ENCODE measurements around the gene THBD.

THBD gene

GRCh38 chr20:23084282-23084844 is 34.9 kb upstream of the THBD start:
- DNase-seq, result no peak

GRCh38 chr20:23083553-23084220 is 34.2 kb upstream of the THBD start:
- no peak for DNase-seq

- DNase-seq, result no peak
Measured at GRCh38 chr20:23082846-23083552, 33.5 kb upstream of the THBD start.

- DNase-seq, result no peak
Measured at GRCh38 chr20:23081263-23081819, 31.9 kb upstream of the THBD start.

- DNase-seq, result no peak
Measured at GRCh38 chr20:23080521-23080920, 31.0 kb upstream of the THBD start.

GRCh38 chr20:23079926-23080325 is 30.5 kb upstream of the THBD start:
- no peak for DNase-seq

- DNase-seq, result no peak
Measured at GRCh38 chr20:23079016-23079351, 29.5 kb upstream of the THBD start.

GRCh38 chr20:23078351-23079015 is 29.0 kb upstream of the THBD start:
- no peak for DNase-seq

GRCh38 chr20:23077277-23077676 is 27.8 kb upstream of the THBD start:
- no peak for DNase-seq

GRCh38 chr20:23074052-23074451 is 24.6 kb upstream of the THBD start:
- no peak for DNase-seq

- DNase-seq, result no peak
Measured at GRCh38 chr20:23072892-23073586, 23.6 kb upstream of the THBD start.

- DNase-seq, result no peak
Measured at GRCh38 chr20:23071996-23072395, 22.5 kb upstream of the THBD start.

GRCh38 chr20:23071398-23071797 is 21.9 kb upstream of the THBD start:
- DNase-seq, result no peak

GRCh38 chr20:23069108-23069507 is 19.6 kb upstream of the THBD start:
- DNase-seq, result no peak

- DNase-seq, result no peak
Measured at GRCh38 chr20:23068283-23068682, 18.8 kb upstream of the THBD start.

GRCh38 chr20:23066772-23067171 is 17.3 kb upstream of the THBD start:
- DNase-seq, result no peak

- no peak for DNase-seq
Measured at GRCh38 chr20:23065266-23066201, 16.1 kb upstream of the THBD start.

GRCh38 chr20:23063581-23063980 is 14.1 kb upstream of the THBD start:
- no peak for DNase-seq

GRCh38 chr20:23063168-23063567 is 13.7 kb upstream of the THBD start:
- DNase-seq, result no peak

- DNase-seq, result no peak
Measured at GRCh38 chr20:23062632-23063031, 13.2 kb upstream of the THBD start.

- peak; percentile 85 for DNase-seq
Measured at GRCh38 chr20:23061734-23062561, 12.5 kb upstream of the THBD start.

Measured in right hindlimb (tissue), 1 donor.